ENCODE results near the gene TIMM8A. TPM values are rescaled to one million over a fixed set of nuclear protein-coding genes. Genes with fewer than 3 reads are reported as not detected.
"Not testable (repeated sequence)": the region's sequence is repeated elsewhere in the genome, so short reads cannot be mapped to it uniquely, and the experiment has no call there.

TIMM8A gene
- total RNA-seq, 1 experiment from 2014 or later: 3.7 TPM

GRCh38 chrX:101326600-101326999 lies 21.9 kb downstream of the TIMM8A start:
- not testable (repeated sequence) for H3K36me3 ChIP-seq; H3K4me3 ChIP-seq; DNase-seq (ENCODE audit: low read depth in 1 of 2, low spot score in 2 of 2); H3K27me3 ChIP-seq (replicated peaks); H3K27ac ChIP-seq; H3K4me1 ChIP-seq (replicated peaks); H3K9me3 ChIP-seq (replicated peaks)

- Histone ChIP-seq H3K4me1 (replicated peaks) (no peaks in the 10 kb centered on the region), H3K9me3 (replicated peaks) (no peaks in the 10 kb centered on the region), H3K27me3 (replicated peaks) (no peaks in the 10 kb centered on the region), H3K27ac (no peak overlapping the region), H3K4me3 (no peak overlapping the region), H3K36me3 (no peaks in the 10 kb centered on the region)
- no peak for DNase-seq (ENCODE audit: low read depth in 1 of 2, low spot score in 2 of 2)
Measured at GRCh38 chrX:101303790-101304189, 44.8 kb downstream of the TIMM8A start.

Other genes with a start within 250 kb of the TIMM8A start
- 0.03 TPM in 1 of 2 replicates, not detected in the other for gene DRP2, start 129.0 kb downstream of the TIMM8A start, total RNA-seq (2014; rRNA removed; shearing (Covaris generic))
- gene TAF7L, start 57.4 kb downstream of the TIMM8A start, total RNA-seq (2014; rRNA removed; shearing (Covaris generic)): 0.08 TPM in 1 of 2 replicates, not detected in the other
- gene BTK, start 37.4 kb upstream of the TIMM8A start, total RNA-seq (2014; rRNA removed; shearing (Covaris generic)): not detected in 2 replicates
- 1,028 and 2,711 TPM in 2 replicates for gene RPL36A, start 42.3 kb upstream of the TIMM8A start, total RNA-seq (2014; rRNA removed; shearing (Covaris generic))
- gene GLA, start 59.2 kb upstream of the TIMM8A start, total RNA-seq (2014; rRNA removed; shearing (Covaris generic)): 47.6 and 51.7 TPM in 2 replicates
- 58.9 and 71.8 TPM in 2 replicates for gene HNRNPH2, start 59.5 kb upstream of the TIMM8A start, total RNA-seq (2014; rRNA removed; shearing (Covaris generic))
- gene ARMCX4, start 136.7 kb upstream of the TIMM8A start, total RNA-seq (2014; rRNA removed; shearing (Covaris generic)): 3.9 and 5.8 TPM in 2 replicates
- gene ARMCX1, start 201.8 kb upstream of the TIMM8A start, total RNA-seq (2014; rRNA removed; shearing (Covaris generic)): 15.5 and 19.6 TPM in 2 replicates